Body of pancreas (tissue), 4 donors: ENCODE measurements around the gene UBE2Q1.

ENCODE experiments used
- CTCF ChIP-seq, 7 experiments: fragments of 450-650 bp in 4 of 7; fragments of 200-600 bp in 3 of 7; sonication (generic) in 3 of 7; IDR thresholded peaks; one replicate each; pipeline ENCODE4 v1.5.1; 2016 to 2019; ENCODE audit warnings: antibody characterized with exemption in 7 of 7
- POLR2A ChIP-seq, 3 donors: fragments of 450-650 bp; IDR thresholded peaks; one replicate each; pipeline ENCODE4 v1.6.1; 2016; ENCODE audit warnings: antibody characterized with exemption in 3 of 3, mild to moderate bottlenecking in 2 of 3

GRCh38 chr1:154574716-154575115 lies 16.3 kb upstream of the UBE2Q1 start:
- no peak for TF ChIP-seq CTCF (IDR thresholded peaks at IDR 0.05)
- no peak for TF ChIP-seq POLR2A (IDR thresholded peaks at IDR 0.05)
